HepG2 (cell line): ENCODE results near the gene PNPLA3. TPM values are rescaled to one million over a fixed set of nuclear protein-coding genes. Genes with fewer than 3 reads are reported as not detected.

Experiments used
- ADNP ChIP-seq: sonication (generic); formaldehyde crosslinking; IDR thresholded peaks from 2 replicates; pipeline ENCODE4 v1.4.0; 2020; ENCODE audit warnings: missing genetic modification reagents
- AGO1 ChIP-seq: fragments of 200-400 bp; formaldehyde crosslinking; IDR thresholded peaks from 2 replicates; pipeline ENCODE4 v1.6.1; 2017; ENCODE audit warnings: mild to moderate bottlenecking, low read depth, low read length, moderate library complexity; ENCODE audit not compliant: poor library complexity, severe bottlenecking
- CHD2 ChIP-seq: IDR thresholded peaks from 2 replicates; pipeline ENCODE4 v1.6.1; 2011; ENCODE audit warnings: low read depth, low read length, improper control_type of control experiment
- DMAP1 ChIP-seq: IDR thresholded peaks from 2 replicates; pipeline ENCODE4 v1.6.1; 2016
- EP300 ChIP-seq, 3 experiments: sonication (generic) in 1 of 3; formaldehyde crosslinking in 1 of 3; IDR thresholded peaks; 2 replicates each; pipeline versions ENCODE4 v1.5.1 to v1.6.1; 2011 to 2020; ENCODE audit warnings: low read depth in 2 of 3, low read length in 2 of 3, borderline replicate concordance in 1 of 3, improper control_type of control experiment in 1 of 3, mild to moderate bottlenecking in 1 of 3, missing genetic modification reagents in 1 of 3, moderate library complexity in 1 of 3
- ERF ChIP-seq: IDR thresholded peaks from 2 replicates; pipeline ENCODE4 v1.6.1; 2018; ENCODE audit warnings: missing biosample characterization, missing genetic modification reagents
- ESRRA ChIP-seq: sonication (generic); formaldehyde crosslinking; IDR thresholded peaks from 2 replicates; pipeline ENCODE4 v1.5.1; 2020; ENCODE audit warnings: mild to moderate bottlenecking, low read depth, missing genetic modification reagents
- FOXA3 ChIP-seq: IDR thresholded peaks from 2 replicates; pipeline ENCODE4 v1.6.1; 2016; ENCODE audit warnings: missing genetic modification reagents, missing compliant biosample characterization
- FUBP1 ChIP-seq: sonication (generic); formaldehyde crosslinking; IDR thresholded peaks from 2 replicates; pipeline ENCODE4 v1.5.1; 2020; ENCODE audit warnings: missing genetic modification reagents, mild to moderate bottlenecking, borderline replicate concordance
- MAFF ChIP-seq: IDR thresholded peaks from 2 replicates; pipeline ENCODE4 v1.6.1; 2011; ENCODE audit warnings: low read depth, low read length, improper control_type of control experiment
- NCOR1 ChIP-seq: fragments of 200-600 bp; sonication (generic); IDR thresholded peaks from 2 replicates; pipeline ENCODE4 v1.7.0; 2017; ENCODE audit warnings: antibody characterized with exemption, low read length, borderline replicate concordance
- NR2F2 ChIP-seq: IDR thresholded peaks from 2 replicates; pipeline ENCODE4 v1.6.1; 2012; ENCODE audit warnings: low read depth, inconsistent platforms, borderline replicate concordance
- PPARG ChIP-seq: conservative IDR thresholded peaks from 2 replicates; pipeline ENCODE4 v1.6.1; 2016; ENCODE audit warnings: missing biosample characterization, missing genetic modification reagents
- RCOR2 ChIP-seq: IDR thresholded peaks from 2 replicates; pipeline ENCODE4 v1.6.1; 2016; ENCODE audit warnings: missing biosample characterization, missing genetic modification reagents
- SOX13 ChIP-seq, 3 experiments: fragments of 450-650 bp in 1 of 3; sonication (generic) in 1 of 3; formaldehyde crosslinking in 1 of 3; IDR thresholded peaks in 2 of 3; conservative IDR thresholded peaks in 1 of 3; 2 replicates each; pipeline versions ENCODE4 v1.5.0 to v1.6.1; 2016 to 2020; ENCODE audit warnings: antibody characterized with exemption in 1 of 3, mild to moderate bottlenecking in 1 of 3, missing compliant biosample characterization in 1 of 3, missing genetic modification reagents in 1 of 3, moderate library complexity in 1 of 3
- ZBTB7A ChIP-seq: sonication (generic); formaldehyde crosslinking; IDR thresholded peaks from 2 replicates; pipeline ENCODE4 v1.8.0; 2022; ENCODE audit warnings: mild to moderate bottlenecking, missing genetic modification reagents
- ZFAT ChIP-seq: sonication (generic); formaldehyde crosslinking; conservative IDR thresholded peaks from 2 replicates; pipeline ENCODE4 v1.8.1; 2023; ENCODE audit warnings: missing genetic modification reagents, inconsistent platforms
- ZFY ChIP-seq: sonication (generic); formaldehyde crosslinking; IDR thresholded peaks from 2 replicates; pipeline ENCODE4 v1.4.0; 2020; ENCODE audit warnings: missing genetic modification reagents
- ZNF143 ChIP-seq: sonication (generic); formaldehyde crosslinking; IDR thresholded peaks from 2 replicates; pipeline ENCODE4 v1.4.0; 2020; ENCODE audit warnings: missing genetic modification reagents
- ZNF577 ChIP-seq: sonication (generic); formaldehyde crosslinking; IDR thresholded peaks from 2 replicates; pipeline ENCODE4 v1.4.0; 2020; ENCODE audit warnings: mild to moderate bottlenecking, low read depth, missing genetic modification reagents, borderline replicate concordance
- ZNF766 ChIP-seq: sonication (generic); formaldehyde crosslinking; IDR thresholded peaks from 2 replicates; pipeline ENCODE4 v1.5.0; 2020; ENCODE audit warnings: missing genetic modification reagents, borderline replicate concordance
- ZNF878 ChIP-seq: sonication (generic); formaldehyde crosslinking; IDR thresholded peaks from 2 replicates; pipeline ENCODE4 v1.8.1; 2023; ENCODE audit warnings: mild to moderate bottlenecking, missing genetic modification reagents, moderate library complexity
- polyA plus RNA-seq, 8 experiments: library from polyadenylated mRNA; depleted of rRNA in 3 of 8; stranded (reverse) in 7 of 8; unstranded in 1 of 8; fragments of >200 nt; fragmentation: Illumina TruSeq in 4 of 8; extraction: Trizol in 4 of 8; gene quantifications; 2 replicates each; pipeline versions ENCODE4 v1.2.1 to v1.2.3, GENCODE V29; 2011 to 2016; ENCODE audit warnings: low read depth in 4 of 8, missing spikeins in 1 of 8, mixed read lengths in 1 of 8; ENCODE audit not compliant: insufficient read depth in 1 of 8
- total RNA-seq, 5 experiments: library from RNA; depleted of rRNA; stranded (reverse); fragments of >200 nt; fragmentation: Illumina TruSeq; extraction: Trizol; gene quantifications; 2 replicates each; pipeline ENCODE4 v1.2.3, GENCODE V29; 2016; ENCODE audit warnings: low read depth in 1 of 5
- TF ChIP-seq, protein P1 (sequence below): sonication (generic); formaldehyde crosslinking; IDR thresholded peaks from 2 replicates; pipeline ENCODE4 v1.8.1; 2023; ENCODE audit warnings: mild to moderate bottlenecking, moderate library complexity, missing genetic modification reagents
- TF ChIP-seq, protein P2 (sequence below): sonication (generic); formaldehyde crosslinking; IDR thresholded peaks from 2 replicates; pipeline ENCODE4 v1.9.0; 2022; ENCODE audit warnings: low read depth, missing genetic modification reagents

PNPLA3 gene
- total and polyA plus RNA-seq, 2 of the 13 experiments (the other 11 are each of a cell fraction or from before 2014, with no cell fraction given): 16.9 to 19.8 TPM

- TF ChIP-seq AGO1 (peak; percentile 30), ZNF878 (CRISPR knock-in tag) (peak; percentile 85), FOXA3 (CRISPR knock-in tag) (peak; percentile 74), DMAP1 (CRISPR knock-in tag) (peak; percentile 51; the same call in 1 of the 2 replicates), NCOR1 (peak; percentile 88; the same call in 1 of the 2 replicates), ERF (peak; percentile 63), NR2F2 (peak; percentile 61; the same call in 1 of the 2 replicates), ZFAT (no peak), ESRRA (CRISPR knock-in tag) (0 out of 2 replicates have a peak, but pooled peaks have one; percentile 40), ZFY (CRISPR knock-in tag) (peak; percentile 16), EP300 (IDR thresholded peaks at IDR 0.05; ENCODE audit: low read depth in 2 of 2, low read length in 2 of 2) (peak; percentile 41 to 76; a peak in 3 of 4 replicates), EP300 (CRISPR knock-in tag; IDR thresholded peaks at IDR 0.05; ENCODE audit: borderline replicate concordance) (no peak; the same call in 1 of the 2 replicates), PPARG (CRISPR knock-in tag) (peak; percentile 75), ZBTB7A (CRISPR knock-in tag) (peak; percentile 30; the same call in 1 of the 2 replicates), FUBP1 (no peak), RCOR2 (CRISPR knock-in tag) (0 out of 2 replicates have a peak, but pooled peaks have one; percentile 41), MAFF (0 out of 2 replicates have a peak, but pooled peaks have one; percentile 26), ZNF766 (no peak), SOX13 (IDR thresholded peaks at IDR 0.05) (peak; percentile 84; the same call in 1 of the 2 replicates), SOX13 (CRISPR knock-in tag; conservative IDR thresholded peaks at IDR 0.05 in 1 of 2, IDR thresholded peaks at IDR 0.05 in 1 of 2) (peak in 1 of 2 experiments; percentile 88; a peak in 2 of 4 replicates), ZNF577 (CRISPR knock-in tag) (no peak), ZNF143 (CRISPR knock-in tag) (no peak), ADNP (no peak), CHD2 (no peak)
- TF ChIP-seq, protein P1, sequence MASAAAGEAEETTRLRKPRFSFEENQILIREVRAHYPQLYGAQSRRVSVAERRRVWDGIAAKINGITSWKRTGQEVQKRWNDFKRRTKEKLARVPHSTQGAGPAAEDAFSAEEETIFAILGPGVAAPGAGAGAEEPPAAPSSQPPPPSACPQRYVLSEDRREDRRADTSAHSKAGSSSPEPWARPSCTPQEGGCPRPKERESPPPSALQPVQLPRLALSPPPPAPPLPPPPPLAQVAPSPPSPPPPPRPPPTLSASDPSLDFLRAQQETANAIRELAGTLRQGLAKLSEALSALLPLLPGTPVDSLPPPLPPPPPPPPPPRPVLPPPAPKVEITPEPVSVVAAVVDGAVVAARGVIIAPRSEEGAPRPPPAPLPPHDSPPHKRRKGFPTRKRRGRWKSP (CRISPR knock-in tag): 0 out of 2 replicates have a peak, but pooled peaks have one; percentile 63
- TF ChIP-seq, protein P2, sequence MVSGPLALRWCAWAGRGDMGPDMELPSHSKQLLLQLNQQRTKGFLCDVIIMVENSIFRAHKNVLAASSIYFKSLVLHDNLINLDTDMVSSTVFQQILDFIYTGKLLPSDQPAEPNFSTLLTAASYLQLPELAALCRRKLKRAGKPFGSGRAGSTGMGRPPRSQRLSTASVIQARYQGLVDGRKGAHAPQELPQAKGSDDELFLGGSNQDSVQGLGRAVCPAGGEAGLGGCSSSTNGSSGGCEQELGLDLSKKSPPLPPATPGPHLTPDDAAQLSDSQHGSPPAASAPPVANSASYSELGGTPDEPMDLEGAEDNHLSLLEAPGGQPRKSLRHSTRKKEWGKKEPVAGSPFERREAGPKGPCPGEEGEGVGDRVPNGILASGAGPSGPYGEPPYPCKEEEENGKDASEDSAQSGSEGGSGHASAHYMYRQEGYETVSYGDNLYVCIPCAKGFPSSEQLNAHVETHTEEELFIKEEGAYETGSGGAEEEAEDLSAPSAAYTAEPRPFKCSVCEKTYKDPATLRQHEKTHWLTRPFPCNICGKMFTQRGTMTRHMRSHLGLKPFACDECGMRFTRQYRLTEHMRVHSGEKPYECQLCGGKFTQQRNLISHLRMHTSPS (CRISPR knock-in tag): peak; percentile 83; the same call in 1 of the 2 replicates
These were observed 2.1 kb downstream of the PNPLA3 start (continued) for GRCh38 chr22:43925433-43926348.
